Activated gamma-delta T cell (primary cell): ENCODE results near the gene ENO1.
"Not testable (repeated sequence)": the region's sequence is repeated elsewhere in the genome, so short reads cannot be mapped to it uniquely, and the experiment has no call there.

Experiments used
- DNase-seq: peaks from one replicate; lab custom pipeline; 2025; lab: John Stamatoyannopoulos, UW

ENO1 gene

DNA sequence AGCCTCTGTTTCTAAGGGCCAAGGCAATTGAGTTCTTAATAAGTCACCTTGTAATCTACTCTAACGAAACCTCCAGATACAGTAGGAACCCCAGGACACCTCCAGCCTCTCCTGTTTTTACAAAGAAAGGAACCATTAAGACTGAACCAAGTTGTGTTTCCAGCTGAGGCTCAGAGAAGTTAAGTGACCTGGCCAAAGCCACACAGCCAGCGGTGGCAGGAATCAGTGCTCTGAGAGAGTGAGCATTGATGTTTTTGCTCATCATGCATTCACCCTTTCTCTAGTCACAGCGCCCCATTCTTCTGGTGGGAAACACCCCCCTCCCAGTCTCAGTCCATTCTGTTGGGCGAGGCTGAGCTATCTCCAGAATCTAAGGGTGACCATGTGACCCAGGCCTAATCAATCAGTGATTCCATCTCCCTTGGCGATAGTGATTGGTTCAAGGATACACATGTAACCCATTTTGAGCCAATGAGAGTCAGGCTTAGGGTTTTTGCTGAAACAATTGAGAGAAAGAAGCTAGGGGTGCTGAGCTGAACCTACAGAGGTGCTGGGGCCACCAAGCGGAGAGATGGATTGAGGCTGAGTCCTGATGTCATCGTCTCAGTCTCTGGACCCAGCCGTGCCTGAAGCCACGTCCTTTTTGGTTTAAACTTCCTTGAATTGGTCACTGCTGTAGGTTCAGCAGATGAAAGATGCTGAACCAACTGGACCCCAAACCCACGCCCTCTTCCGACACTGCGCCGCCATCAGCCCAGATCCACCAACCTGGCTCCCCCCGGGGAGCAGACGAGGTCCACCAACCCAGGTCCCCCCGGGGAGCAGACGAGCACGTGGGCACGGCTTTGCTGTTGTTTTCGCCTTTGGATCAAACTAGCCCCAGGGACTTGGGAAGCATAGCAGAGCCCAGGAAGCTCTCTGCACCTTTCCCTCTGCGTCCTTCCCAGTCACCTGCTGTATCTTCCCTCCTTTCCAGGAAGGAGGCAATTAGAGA is 33.1 kb downstream of the ENO1 start:
- DNase-seq, result no peak

DNA sequence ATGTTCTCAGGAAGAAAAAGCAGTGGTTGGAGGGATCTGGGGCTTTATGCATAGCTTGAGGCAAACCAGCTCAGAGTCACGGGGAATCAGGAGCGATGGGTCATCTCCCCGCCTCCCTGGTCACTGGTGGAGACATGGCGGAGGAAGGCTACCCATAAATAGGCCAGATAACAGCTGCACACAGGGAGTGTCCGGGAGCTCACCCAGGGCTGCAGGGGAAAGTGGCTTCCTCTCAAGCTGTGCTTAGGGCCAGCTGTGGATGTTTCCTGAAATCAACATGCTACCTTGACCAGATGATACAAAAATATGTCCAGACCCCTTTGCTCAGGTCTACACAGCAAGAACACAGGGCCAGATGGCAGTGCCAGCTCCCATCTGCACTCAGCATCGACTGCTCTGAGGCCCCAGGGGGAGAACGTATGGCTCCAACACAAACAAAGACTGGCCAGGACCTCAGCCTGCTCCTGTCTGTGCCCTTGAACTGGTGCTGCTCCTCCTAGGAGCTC is 33.9 kb downstream of the ENO1 start:
- no peak for DNase-seq

DNA sequence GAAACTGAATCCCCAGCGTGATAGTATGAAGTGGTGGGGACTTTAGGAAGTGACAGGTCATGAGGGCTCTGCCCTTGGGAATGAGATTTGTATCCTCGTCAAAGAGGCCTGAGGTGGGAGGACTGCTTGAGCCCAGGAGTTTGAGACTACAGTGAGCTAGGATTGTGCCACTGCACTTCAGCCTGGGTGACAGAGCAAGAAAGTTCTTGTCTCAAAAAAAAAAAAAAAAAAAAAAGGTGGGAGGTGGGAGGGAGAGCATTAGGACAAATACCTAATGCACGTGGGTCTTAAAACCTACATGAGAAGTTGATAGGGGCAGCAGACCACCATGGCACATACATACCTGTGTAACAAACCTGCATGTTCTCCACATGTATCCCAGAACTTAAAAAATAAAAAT is 37.1 kb downstream of the ENO1 start:
- DNase-seq, result no peak

DNA sequence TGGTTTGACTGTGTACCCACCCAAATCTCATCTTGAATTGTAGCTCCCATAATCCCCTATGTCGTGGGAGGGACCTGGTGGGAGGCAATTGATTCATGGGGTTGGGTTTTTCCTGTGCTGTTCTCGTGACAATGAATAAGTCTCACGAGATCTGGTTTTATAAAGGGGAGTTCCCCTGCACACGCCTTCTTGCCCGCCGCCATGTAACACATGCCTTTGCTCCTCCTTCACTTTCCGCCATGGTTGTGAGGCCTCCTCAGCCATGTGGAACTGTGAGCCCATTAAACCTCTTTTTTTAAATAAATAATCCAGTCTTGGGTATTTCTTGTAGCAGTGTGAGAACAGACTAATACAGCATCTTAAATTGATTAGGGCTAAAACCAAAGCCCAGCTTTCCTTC is 38.5 kb downstream of the ENO1 start:
- DNase-seq, result no peak

DNA sequence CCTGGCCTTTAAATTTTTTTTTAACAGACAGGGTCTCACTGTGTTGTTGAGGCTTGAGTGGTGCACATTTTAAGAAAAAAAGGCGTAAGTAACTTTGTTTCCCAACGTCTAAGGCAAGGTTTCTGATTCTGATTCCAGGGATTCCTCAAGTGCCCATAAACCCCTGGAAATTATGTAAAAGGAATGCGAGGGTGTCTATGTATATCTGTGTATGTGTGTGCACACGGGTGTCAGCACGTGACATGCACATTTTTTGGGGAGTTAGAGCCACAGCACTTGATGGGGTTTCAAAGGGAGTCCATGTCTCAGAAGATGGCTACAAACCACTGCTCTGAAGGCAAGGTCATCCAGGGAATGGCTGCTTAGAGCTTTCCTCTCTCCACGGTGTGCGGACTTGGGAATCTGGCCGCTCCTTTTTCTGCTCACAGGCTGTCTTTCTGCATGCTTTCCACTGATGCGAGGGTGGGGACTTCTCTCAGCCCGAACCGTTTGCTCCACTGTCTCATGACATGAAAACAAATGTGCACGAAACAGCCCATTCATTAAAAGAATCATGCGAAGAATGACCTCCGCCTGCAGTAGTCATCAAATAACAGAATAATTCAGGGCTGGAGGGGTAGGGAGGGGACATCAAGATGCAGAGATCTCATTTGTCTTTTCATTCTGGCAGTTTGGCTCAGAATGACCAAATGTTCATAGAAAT is 42.4 kb downstream of the ENO1 start:
- no peak for DNase-seq

DNA sequence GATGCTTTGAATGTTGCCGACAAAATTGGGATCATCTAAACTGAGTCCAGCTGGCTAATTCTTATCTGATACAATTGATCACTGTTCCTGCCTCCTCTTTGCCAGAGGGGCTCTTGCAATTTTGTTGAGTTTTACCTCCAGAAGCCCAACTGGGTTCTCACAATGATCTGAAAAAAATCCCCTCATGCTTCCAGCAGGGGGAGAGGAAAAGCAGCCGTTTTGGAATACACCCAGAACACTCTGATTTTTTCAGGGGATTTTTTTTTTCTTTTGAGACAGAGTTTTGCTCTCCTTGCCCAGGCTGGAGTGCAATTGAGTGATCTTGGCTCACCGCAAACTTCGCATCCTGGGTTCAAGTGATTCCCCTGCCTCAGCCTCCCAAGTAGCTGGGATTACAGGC is 47.1 kb downstream of the ENO1 start:
- DNase-seq, result no peak

DNA sequence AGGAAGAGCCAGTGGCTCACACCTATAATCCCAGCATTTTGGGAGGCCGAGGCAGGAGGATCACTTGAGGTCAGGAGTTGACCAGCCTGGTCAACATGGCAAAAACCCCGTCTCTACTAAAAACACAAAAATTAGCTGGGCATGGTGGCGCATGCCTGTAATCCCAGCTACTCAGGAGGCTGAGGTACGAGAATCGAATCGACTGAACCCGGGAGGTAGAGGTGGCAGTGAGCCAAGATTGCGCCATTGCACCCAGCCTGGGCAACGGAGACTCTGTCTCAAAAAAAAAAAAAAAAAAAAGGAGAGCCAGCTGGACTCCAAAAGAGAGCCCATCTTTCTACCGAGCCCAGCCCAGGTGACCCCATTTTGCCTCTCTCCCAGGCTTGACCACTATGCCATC is 47.8 kb downstream of the ENO1 start:
- DNase-seq, result not testable (repeated sequence)

DNA sequence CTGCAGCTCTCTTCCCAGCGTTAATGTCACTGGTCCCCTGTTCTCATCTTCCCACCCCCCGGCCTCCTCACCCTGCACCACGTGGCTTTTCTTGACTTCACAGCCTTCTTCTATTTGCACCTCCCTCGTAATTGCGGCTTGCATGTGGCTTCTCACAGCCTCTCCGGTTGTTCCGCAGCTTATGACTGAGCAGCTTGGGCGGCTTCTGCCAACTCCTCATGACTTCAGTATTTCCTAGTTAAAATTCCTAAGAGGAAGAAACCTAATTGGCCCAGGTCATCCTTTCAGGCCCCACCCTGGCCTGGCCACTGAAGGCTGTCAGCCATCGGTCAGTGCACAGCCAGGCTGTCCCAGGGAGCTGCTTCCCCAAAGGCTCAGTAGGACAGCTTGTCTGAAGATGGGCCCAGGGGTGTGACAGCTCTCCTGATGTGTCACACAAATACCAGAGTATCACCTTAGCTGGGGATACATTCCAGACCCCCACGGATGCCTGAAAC is 52.5 kb downstream of the ENO1 start:
- no peak for DNase-seq

DNA sequence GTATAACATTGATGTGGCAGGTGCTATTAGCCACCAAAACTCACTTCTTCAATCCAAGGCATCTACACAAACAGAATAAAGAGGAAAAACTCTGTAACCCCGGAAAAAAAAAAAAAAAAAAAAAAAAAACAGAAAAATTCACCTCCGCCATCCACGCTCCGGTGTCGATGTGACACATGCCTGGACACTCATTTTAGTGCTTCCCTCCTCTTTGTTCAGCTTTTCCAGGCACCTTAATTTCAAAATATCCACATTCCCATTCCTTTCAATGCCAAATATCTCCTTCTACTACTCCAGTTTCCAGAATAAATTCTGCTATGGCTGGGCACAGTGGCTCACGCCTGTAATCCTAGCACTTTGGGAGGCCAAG is 55.2 kb downstream of the ENO1 start:
- no peak for DNase-seq

DNA sequence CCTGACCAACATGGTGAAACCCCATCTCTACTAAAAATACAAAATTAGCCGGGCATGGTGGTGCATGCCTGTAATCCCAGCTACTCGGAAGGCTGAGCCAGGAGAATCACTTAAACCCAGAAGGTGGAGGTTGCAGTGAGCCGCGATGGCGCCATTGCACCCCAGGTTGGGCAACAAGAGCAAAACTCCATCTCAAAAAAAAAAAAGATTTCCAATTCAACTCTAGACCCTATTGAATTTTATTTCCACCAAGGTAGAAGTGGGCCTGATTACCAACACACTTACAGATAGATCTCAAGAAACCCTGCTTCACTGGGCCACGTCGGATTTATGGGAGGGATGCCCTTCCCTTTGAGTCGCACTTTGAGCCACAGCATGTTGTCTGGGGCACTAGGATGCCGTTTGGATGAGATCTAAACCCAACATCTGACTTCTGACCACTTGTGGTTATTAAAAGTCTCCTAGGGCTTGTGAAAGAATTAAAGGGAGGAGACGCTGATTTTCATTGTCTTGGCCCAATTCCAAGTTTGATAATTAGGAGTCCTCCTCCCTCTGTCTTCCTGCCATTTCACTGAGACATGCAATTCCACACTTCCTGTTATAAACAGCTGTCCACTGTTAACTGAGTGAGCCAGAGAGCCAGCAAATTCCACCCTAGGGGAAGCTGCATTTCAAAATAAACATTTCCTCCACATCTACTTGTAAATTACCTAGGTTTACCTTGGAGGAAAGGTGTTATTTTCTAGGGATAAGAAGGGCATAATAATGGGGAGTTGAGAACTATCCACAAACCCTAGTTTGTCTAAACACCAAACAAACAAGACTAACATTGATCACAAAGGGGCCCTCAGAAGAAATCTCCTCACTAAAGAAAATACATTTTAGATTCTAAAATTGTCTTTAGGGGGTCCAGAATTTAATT is 55.9 kb downstream of the ENO1 start:
- no peak for DNase-seq

DNA sequence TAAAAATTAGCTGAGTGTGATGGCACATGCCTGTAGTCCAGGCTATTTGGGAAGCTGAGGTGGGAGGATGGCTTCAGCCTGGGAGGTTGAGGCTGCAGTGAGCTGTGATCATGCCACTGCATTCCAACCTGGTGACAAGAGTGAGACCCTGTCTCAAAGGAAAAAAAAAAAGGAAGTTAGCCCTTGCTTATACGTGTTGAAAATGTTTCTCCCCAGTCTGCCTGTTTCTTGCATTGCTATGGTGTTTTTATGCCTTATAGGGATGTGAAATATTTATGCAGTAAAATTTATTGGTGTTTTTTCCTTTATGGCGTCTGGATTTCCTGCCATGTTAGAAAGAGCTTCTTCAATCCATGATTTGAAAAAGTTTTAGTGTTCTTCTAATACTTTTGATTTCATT is 57.4 kb downstream of the ENO1 start:
- DNase-seq, result no peak

DNA sequence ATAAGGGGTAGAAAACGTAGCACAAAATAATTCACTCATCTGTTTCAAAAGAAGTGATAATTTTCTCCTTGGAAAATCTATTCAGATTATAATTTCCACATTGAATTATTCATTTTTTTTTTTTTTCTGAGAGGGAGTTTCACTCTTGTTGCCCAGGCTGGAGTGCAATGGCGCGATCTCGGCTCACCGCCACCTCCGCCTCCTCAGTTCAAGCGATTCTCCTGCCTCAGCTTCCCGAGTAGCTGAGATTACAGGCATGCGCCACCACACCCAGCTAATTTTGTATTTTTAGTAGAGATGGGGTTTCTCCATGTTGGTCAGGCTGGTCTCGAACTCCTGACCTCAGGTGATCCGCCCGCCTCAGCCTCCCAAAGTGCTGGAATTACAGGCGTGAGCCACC is 59.7 kb downstream of the ENO1 start:
- DNase-seq, result not testable (repeated sequence)

DNA sequence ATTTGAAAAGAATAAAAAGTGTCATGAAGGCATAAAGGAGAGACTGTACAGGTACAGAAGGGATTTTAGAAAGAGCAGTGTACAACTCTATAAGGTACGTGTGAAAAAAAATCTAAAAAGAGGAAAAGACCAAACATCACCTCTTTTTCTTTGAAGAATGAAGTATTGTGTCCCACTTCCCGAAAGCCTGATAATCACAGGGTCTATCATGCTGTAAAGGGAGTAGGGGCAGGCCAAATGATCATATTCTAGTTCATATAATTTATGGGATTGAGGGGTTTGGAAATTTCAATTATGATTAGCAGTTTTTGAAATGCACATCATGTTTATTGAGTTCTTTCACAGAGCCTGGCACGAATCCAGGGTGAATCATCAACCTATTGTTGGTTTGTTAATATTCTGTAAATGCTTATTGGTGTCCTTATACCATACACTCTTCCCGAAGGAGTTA is 60.1 kb downstream of the ENO1 start:
- no peak for DNase-seq

DNA sequence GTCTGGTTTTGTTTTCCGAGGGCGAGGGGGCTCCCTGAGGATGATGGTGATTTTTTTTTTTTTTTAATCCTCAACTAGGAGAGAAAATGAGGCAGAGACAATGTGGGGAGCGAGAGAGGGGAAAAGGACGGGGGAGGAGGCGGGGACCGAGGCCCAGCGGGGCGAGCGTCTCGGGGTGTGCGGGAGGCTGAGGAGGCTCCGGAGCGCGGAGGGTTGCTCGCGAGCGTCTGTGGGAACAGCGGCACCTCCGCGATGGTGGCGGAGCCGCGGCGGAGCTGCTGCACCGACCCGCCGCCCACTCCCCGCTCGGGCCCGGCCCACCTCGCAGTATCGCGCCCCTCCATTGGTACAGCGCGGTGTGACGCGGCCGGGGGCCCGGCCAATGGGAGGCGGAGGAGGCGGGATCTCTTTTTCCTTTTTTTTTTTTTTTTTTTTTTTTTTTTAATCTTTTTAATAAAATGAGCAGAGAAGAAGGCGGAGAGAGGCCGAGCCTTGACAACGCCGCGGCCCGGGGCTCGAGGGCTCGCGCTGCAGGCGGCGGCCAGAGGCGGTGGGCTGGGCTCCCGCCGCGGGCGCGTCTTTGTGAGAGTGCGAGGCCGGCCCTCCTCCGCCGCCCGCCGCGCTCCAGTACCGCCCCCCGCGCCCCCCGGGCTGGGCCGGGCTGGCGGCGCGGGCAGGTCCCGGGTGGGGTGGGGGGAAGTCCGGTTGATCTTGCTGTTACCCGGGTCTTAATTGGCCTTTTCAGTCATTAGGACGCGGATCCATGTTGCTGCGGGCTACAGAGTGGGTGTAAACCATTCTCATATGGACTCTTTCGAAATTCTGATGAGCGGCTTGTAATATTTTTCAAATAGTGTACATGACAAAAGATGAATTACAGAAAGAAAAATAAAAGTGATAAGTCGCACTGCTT is 60.8 kb downstream of the ENO1 start, which contains the start of gene RERE:
Gene RERE (minus strand): TSS at position 229 of the 913 bp plus-strand sequence.
- peak; percentile 95 for DNase-seq

DNA sequence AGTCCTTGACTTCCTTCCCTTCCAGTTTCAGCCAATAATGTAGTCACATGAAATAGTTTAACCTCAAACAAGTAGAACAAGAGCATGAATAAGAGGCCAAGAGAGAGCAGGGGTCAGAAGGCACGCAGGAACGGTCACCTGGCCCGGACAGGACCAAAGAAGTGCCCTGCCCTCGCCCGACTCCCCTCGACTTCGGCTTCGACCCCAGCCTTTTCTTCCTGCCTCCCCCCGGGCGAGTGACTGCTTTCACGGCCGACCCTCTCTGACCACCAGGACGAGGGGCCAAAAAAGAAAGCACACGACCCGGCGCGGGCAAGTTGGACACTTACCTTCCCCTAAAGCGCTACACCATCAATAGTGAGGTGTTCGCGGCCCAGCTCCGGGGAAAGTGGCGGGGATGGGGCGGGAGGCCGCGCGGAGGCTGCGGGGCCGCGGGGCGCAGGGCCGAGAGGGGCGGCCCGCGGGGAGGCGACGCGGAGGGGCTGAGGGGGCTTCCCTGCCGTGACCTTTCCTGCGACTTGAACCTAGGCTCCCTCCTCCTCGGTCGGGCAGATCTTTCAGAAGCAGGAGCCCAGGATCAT is 61.6 kb downstream of the ENO1 start:
- DNase-seq, result peak; percentile 19

DNA sequence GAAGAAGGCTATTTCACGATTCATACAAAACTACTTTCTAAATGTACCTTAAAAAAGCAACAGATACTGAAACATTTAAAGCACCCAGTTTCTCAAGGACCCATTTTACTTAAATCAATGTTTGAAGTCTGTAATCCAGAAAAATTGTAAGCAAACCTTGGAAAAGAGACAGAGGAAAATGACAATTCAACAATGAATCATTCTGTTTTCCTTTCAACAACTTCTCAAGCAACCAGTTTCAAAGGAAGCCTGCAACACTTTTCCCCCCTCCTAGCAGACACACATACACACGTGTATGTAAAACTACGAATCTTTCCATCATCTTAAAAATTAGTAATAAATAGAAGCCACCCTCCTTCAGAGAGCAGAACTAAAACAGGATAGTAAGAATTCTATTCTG is 62.2 kb downstream of the ENO1 start:
- DNase-seq, result no peak

DNA sequence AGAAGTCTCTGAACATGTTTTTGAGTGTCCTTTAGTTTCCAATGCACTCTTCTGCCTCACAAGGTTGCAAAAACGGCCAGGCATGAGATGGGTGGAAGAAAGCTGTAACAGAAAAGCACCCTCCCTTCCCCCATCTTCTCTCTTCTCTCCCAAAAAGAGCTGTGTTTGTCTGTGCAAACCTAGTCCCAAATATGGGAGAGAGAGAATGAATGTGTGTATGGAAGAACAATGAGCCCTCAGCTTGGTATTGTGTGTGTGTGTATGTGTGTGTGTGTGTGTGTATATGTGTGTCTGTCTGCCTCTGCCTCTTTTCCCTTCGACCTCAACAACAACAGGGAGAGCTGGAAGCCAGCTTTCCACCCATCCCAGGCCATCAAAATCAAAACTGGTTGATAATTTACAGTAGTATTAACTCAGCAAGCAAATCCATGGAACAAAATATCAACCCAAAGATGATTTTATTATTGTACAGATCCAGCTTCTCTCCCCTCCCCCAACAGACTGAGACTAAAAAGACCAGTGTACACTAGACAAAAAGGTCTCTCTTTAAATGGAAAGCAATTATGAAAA is 62.8 kb downstream of the ENO1 start:
- DNase-seq, result no peak

DNA sequence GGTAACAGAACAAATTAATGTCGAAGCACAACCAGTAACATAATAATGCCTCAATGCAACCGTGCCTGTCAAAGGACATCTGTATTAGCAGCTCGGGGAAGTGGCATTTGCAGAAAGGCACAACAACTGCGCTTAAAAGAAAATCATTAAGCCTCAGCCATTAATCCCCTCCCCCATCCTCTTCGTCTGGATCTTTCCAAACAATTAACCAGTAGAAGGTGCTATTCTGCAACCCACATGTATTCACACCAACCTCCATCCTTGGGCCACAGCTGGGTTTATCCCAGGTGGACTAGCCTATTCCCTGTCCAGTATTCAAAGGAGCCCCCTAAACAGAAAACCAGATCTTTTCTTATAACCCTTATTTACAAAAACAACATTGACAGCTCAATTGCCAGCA is 63.6 kb downstream of the ENO1 start:
- DNase-seq, result no peak

DNA sequence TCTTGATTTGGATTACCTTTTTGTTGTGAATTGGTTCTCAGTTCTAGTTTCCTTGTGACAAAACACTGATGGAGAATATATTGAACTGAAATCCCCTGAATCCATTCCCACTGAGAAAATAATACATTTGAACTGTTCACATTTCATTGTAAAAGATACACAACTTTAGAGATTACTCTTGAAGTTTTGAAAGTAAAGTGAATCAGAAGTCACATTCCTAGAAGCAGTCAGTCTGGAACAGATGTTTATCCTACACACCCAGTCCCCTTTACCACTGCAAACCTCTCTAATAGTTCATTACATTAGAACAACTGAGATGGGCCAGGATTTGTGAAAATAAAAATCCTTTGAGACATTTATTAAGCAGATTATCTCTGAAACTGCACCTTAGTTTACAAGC is 64.5 kb downstream of the ENO1 start:
- DNase-seq, result no peak
